K562 (cell line): ENCODE data around the gene ALDH1A3. TPM values are rescaled to one million over a fixed set of nuclear protein-coding genes. Genes with fewer than 3 reads are reported as not detected.

Source experiments
- ATAC-seq: fragments of 200-7000 bp; cut with Tn5 transposase; 3 replicates; pipeline ENCODE4 v1.9.1; 2020; ENCODE audit warnings: moderate library complexity
- BruUV-seq: library from RNA; stranded (reverse); fragments of 400-500 nt; replicated peaks from 2 replicates; lab custom pipeline; 2021; lab: Mats Ljungman, UMichigan
- CTCF ChIA-PET: fragments of 300-600 bp; formaldehyde crosslinking; extraction: SDS; loops from one replicate; lab custom pipeline; 2021; ENCODE audit warnings: low intra/inter-chr PET ratio; lab: Yijun Ruan, JAX
- POLR2A ChIA-PET: fragments of 300-600, 350-650 bp; sonication (Branson Sonifier 250); formaldehyde crosslinking; extraction: SDS; loops from one replicate; lab custom pipeline; 2021; ENCODE audit warnings: antibody characterized with exemption, inconsistent platforms; lab: Yijun Ruan, JAX
- DNase-seq, 4 experiments: peaks; one replicate each; pipeline versions ENCODE4 v3.0.0 to v3.0.0-alpha.2; 2011 to 2018; ENCODE audit warnings: low spot score in 3 of 4, mixed read lengths in 3 of 4; ENCODE audit errors: extremely low read depth in 1 of 4
- FAIRE-seq: peaks from 2 replicates; lab custom pipeline; 2011; peaks lifted over from hg19 to GRCh38; lab: Jason Lieb, UNC
- H2AFZ ChIP-seq: 2 replicates; pipeline ENCODE4 v1.6.0; 2011; ENCODE audit warnings: low read depth, low read length, control low read depth, inconsistent platforms
- H3K27ac ChIP-seq: fragments of 200-600 bp; 3 replicates; pipeline ENCODE4 v1.8.0; 2011; ENCODE audit warnings: low read depth, mild to moderate bottlenecking, control low read depth, inconsistent platforms, low read length, moderate library complexity, mixed read lengths; ENCODE audit errors: extremely low read depth
- H3K27me3 ChIP-seq, 2 experiments: fragments of 300-600 bp in 1 of 2; 2 replicates in 1 of 2; 3 replicates in 1 of 2; pipeline versions ENCODE4 v1.6.0 to v1.8.0; 2011; ENCODE audit warnings: inconsistent platforms in 2 of 2, low read length in 2 of 2, mild to moderate bottlenecking in 1 of 2, mixed read lengths in 1 of 2, moderate library complexity in 1 of 2; ENCODE audit not compliant: control insufficient read depth in 2 of 2, insufficient read depth in 2 of 2
- H3K36me3 ChIP-seq: fragments of 300-600 bp; 3 replicates; pipeline ENCODE4 v1.8.0; 2011; ENCODE audit warnings: mild to moderate bottlenecking, low read length, inconsistent platforms; ENCODE audit not compliant: control insufficient read depth, insufficient read depth
- H3K4me1 ChIP-seq, 2 experiments: fragments of 200-600 bp in 1 of 2; replicated peaks in 1 of 2; 2 replicates in 1 of 2; 3 replicates in 1 of 2; pipeline versions ENCODE4 v1.5.1 to v1.8.0; 2011; ENCODE audit warnings: inconsistent platforms in 2 of 2, low read length in 2 of 2, mild to moderate bottlenecking in 1 of 2, mixed read lengths in 1 of 2, moderate library complexity in 1 of 2; ENCODE audit not compliant: control insufficient read depth in 2 of 2, insufficient read depth in 2 of 2
- H3K4me2 ChIP-seq: 2 replicates; pipeline ENCODE4 v1.6.1; 2011; ENCODE audit warnings: low read length, control low read depth, inconsistent platforms, mixed read lengths; ENCODE audit not compliant: insufficient read depth
- H3K4me3 ChIP-seq: fragments of 200-600 bp; sonication (generic), shearing (Covaris generic); 2 replicates; pipeline ENCODE4 v1.5.1; 2016; ENCODE audit warnings: control low read depth, inconsistent platforms
- H3K79me2 ChIP-seq: fragments of 200-600 bp; 3 replicates; pipeline ENCODE4 v1.8.0; 2011; ENCODE audit warnings: low read length, inconsistent platforms; ENCODE audit not compliant: control insufficient read depth, insufficient read depth
- H3K9ac ChIP-seq, 2 experiments: 2 replicates each; pipeline versions ENCODE4 v1.6.0 to v1.6.1; 2011; ENCODE audit warnings: low read depth in 2 of 2, low read length in 2 of 2, control low read depth in 1 of 2, inconsistent platforms in 1 of 2, mild to moderate bottlenecking in 1 of 2, mixed read lengths in 1 of 2; ENCODE audit not compliant: insufficient read depth in 1 of 2
- H3K9me1 ChIP-seq: one replicate; pipeline ENCODE4 v1.6.0; 2011; ENCODE audit warnings: inconsistent platforms, mild to moderate bottlenecking, low read length, moderate library complexity; ENCODE audit not compliant: control insufficient read depth, insufficient read depth
- H3K9me3 ChIP-seq: replicated peaks from 2 replicates; pipeline ENCODE4 v1.5.1; 2011; ENCODE audit warnings: low read depth, low read length, inconsistent platforms; ENCODE audit not compliant: control insufficient read depth, insufficient read depth
- H4K20me1 ChIP-seq: replicated peaks from 2 replicates; pipeline ENCODE4 v1.6.1; 2011; ENCODE audit warnings: low read length, inconsistent platforms, mixed read lengths; ENCODE audit not compliant: control insufficient read depth, insufficient read depth
- GABPA ChIP-seq: fragments of 200-800 bp; sonication (Bioruptor generic); conservative IDR thresholded peaks from 2 replicates; pipeline ENCODE4 v1.6.1; 2016; ENCODE audit warnings: low read depth, missing genetic modification characterization, missing compliant biosample characterization
- MEF2D ChIP-seq: conservative IDR thresholded peaks from 2 replicates; pipeline ENCODE4 v1.6.1; 2016; ENCODE audit warnings: low read depth, missing genetic modification characterization, missing compliant biosample characterization
- PREB ChIP-seq: sonication (generic); formaldehyde crosslinking; IDR thresholded peaks from 2 replicates; pipeline ENCODE4 v1.8.1; 2023; ENCODE audit warnings: mild to moderate bottlenecking, missing genetic modification reagents
- ZBTB40 ChIP-seq, 2 experiments: fragments of 450-650 bp in 1 of 2; sonication (generic) in 1 of 2; formaldehyde crosslinking in 1 of 2; IDR thresholded peaks; 2 replicates each; pipeline versions ENCODE4 v1.7.1 to v1.9.0; 2016 to 2022; ENCODE audit warnings: inconsistent platforms in 1 of 2, mild to moderate bottlenecking in 1 of 2, missing genetic modification reagents in 1 of 2
- ZNF184 ChIP-seq: sonication (generic); formaldehyde crosslinking; IDR thresholded peaks from 2 replicates; pipeline ENCODE4 v1.5.0; 2020; ENCODE audit warnings: missing genetic modification reagents
- ZNF24 ChIP-seq: fragments of 450-650 bp; IDR thresholded peaks from 2 replicates; pipeline ENCODE4 v1.6.1; 2016
- ZNF324 ChIP-seq: fragments of 250-450 bp; sonication (Bioruptor Pico); IDR thresholded peaks from 2 replicates; pipeline ENCODE4 v1.4.0; 2020; ENCODE audit warnings: mild to moderate bottlenecking
- ZNF830 ChIP-seq: fragments of 250-450 bp; sonication (Bioruptor Pico); IDR thresholded peaks from 2 replicates; pipeline ENCODE4 v1.5.0; 2021; ENCODE audit warnings: mild to moderate bottlenecking
- WGBS: fragments of 100-300 bp; shearing (Covaris generic); methylation state at CpG from one replicate; pipeline ENCODE4 v1.1.6; 2016; ENCODE audit warnings: low coverage, mixed read lengths; ENCODE audit not compliant: insufficient coverage; ENCODE audit errors: missing lambda C conversion rate; 5-methylcytosine and 5-hydroxymethylcytosine counted together
- in situ Hi-C: fragments of 300-500 bp; cut with MboI; formaldehyde crosslinking; loops from 4 replicates; pipeline ENCODE4 v1.15.0; 2018; ENCODE audit warnings: inconsistent platforms, mixed read lengths
- intact Hi-C: fragments of 100-400 bp; cut with micrococcal nuclease; formaldehyde crosslinking; loops from 2 replicates; pipeline ENCODE4 v1.14.2; 2022
- polyA plus RNA-seq, 8 experiments: library from polyadenylated mRNA; depleted of rRNA in 4 of 8; stranded (reverse) in 5 of 8; unstranded in 3 of 8; fragments of >200 nt; fragmentation: Nextera tagmentation in 2 of 8; fragmentation: Illumina TruSeq in 1 of 8; extraction: Ambion mirVana in 2 of 8; extraction: Trizol in 1 of 8; gene quantifications; 2 replicates each; pipeline versions ENCODE4 v1.2.1 to v1.2.3, GENCODE V29; 2011 to 2014; ENCODE audit warnings: inconsistent platforms in 1 of 8, missing spikeins in 1 of 8
- total RNA-seq, 7 experiments: library from RNA; depleted of rRNA in 6 of 7; stranded (reverse); fragments of >200 nt in 6 of 7; fragmentation: Illumina TruSeq in 2 of 7; extraction: Trizol in 2 of 7; gene quantifications; 2 replicates each; pipeline versions ENCODE4 v1.2.1 to v1.2.3, GENCODE V29; 2011 to 2021; ENCODE audit warnings: low replicate concordance in 1 of 7

The ALDH1A3 gene
- total and polyA plus RNA-seq, 9 of the 15 experiments (the other 6 are each of a cell fraction or from before 2014, with no cell fraction given), result 0.38 TPM; not detected in 8

- Histone ChIP-seq H3K27ac (no peak overlapping the region), H3K9me1 (no peaks in the 10 kb centered on the region), H3K9me3 (no peaks in the 10 kb centered on the region), H3K9ac (no peak overlapping the region)
- TF ChIP-seq ZNF830 (CRISPR knock-in tag), result no peak
- TF ChIP-seq ZNF324, result no peak
- TF ChIP-seq ZNF184 (CRISPR knock-in tag), result no peak
- TF ChIP-seq GABPA (tag), result no peak
- no peak for TF ChIP-seq PREB (CRISPR knock-in tag)
- TF ChIP-seq ZNF24, result no peak
- no peak for TF ChIP-seq MEF2D
- no peak for TF ChIP-seq ZBTB40 (IDR thresholded peaks at IDR 0.05)
- TF ChIP-seq ZBTB40 (CRISPR knock-in tag; IDR thresholded peaks at IDR 0.05), result no peak
- TF ChIP-seq, all 486 proteins: peak for 0
- in situ Hi-C loops (no loop called here), intact Hi-C loops (no loop called here)
- Histone ChIP-seq H3K36me3 (no peaks in the 10 kb centered on the region), H2AFZ (no peak overlapping the region), H3K27me3 (peaks cover 8% of the 10 kb centered on the region in 2 experiments; a peak in 3 of 5 replicates), H3K79me2 (no peaks in the 10 kb centered on the region), H3K4me1 (no peaks in the 10 kb centered on the region), H3K4me2 (no peak overlapping the region), H4K20me1 (no peaks in the 10 kb centered on the region), H3K4me3 (no peak overlapping the region)
- BruUV-seq, result no TSS peak
- ATAC-seq, result no peak
- FAIRE-seq, result no peak
- 0% methylated on average over 3 of the region's 3 CpGs for WGBS
- DNase-seq, result no peak
- CTCF ChIA-PET, result no interaction called here
- POLR2A ChIA-PET, result no interaction called here
Observed at GRCh38 chr15:100952566-100952965, 72.9 kb downstream of the ALDH1A3 start.
